ENCODE data around the gene SELENOV. TPM values are rescaled to one million over a fixed set of nuclear protein-coding genes. Genes with fewer than 3 reads are reported as not detected.
A peak's percentile ranks its signal among the peaks of the same experiment; 100 is the strongest.

The SELENOV gene
- total RNA-seq, 4 donors from 2014 or later: not detected

- H3K27me3 ChIP-seq: peaks cover 0 to 93% of the 10 kb centered on the region in 2 donors
These were observed 5.7 kb upstream of the SELENOV start for GRCh38 chr19:39509233-39509632.

GRCh38 chr19:39512988-39513387, 2.0 kb upstream of the SELENOV start:
- Histone ChIP-seq H3K4me1 (peaks cover 0 to 16% (median 10%) of the 10 kb centered on the region in 4 donors), H3K4me3 (no peak overlapping the region), H3K27ac (no peak overlapping the region), H3K36me3 (no peaks in the 10 kb centered on the region), H3K9me3 (no peaks in the 10 kb centered on the region), H3K27me3 (peaks cover 6 to 92% of the 10 kb centered on the region in 2 donors)
- DNase-seq (ENCODE audit: low spot score in 2 of 2): no peak
- no peak for TF ChIP-seq EP300 (IDR thresholded peaks at IDR 0.05)
- 48 to 50% methylated on average over 2 of the region's 2 CpGs for WGBS, 2 donors

More at GRCh38 chr19:39509233-39509632, 5.7 kb upstream of the SELENOV start:
- Histone ChIP-seq H3K27ac (no peak overlapping the region), H3K36me3 (no peaks in the 10 kb centered on the region), H3K4me1 (peaks cover 0 to 13% (median 2%) of the 10 kb centered on the region in 4 donors), H3K9me3 (no peaks in the 10 kb centered on the region), H3K4me3 (no peak overlapping the region)
- 51% methylated on average over 2 of the region's 2 CpGs for WGBS, 2 donors
- TF ChIP-seq EP300 (IDR thresholded peaks at IDR 0.05) (no peak), POLR2A (IDR thresholded peaks at IDR 0.05) (no peak)
- TF ChIP-seq, protein P1, sequence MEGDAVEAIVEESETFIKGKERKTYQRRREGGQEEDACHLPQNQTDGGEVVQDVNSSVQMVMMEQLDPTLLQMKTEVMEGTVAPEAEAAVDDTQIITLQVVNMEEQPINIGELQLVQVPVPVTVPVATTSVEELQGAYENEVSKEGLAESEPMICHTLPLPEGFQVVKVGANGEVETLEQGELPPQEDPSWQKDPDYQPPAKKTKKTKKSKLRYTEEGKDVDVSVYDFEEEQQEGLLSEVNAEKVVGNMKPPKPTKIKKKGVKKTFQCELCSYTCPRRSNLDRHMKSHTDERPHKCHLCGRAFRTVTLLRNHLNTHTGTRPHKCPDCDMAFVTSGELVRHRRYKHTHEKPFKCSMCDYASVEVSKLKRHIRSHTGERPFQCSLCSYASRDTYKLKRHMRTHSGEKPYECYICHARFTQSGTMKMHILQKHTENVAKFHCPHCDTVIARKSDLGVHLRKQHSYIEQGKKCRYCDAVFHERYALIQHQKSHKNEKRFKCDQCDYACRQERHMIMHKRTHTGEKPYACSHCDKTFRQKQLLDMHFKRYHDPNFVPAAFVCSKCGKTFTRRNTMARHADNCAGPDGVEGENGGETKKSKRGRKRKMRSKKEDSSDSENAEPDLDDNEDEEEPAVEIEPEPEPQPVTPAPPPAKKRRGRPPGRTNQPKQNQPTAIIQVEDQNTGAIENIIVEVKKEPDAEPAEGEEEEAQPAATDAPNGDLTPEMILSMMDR (IDR thresholded peaks at IDR 0.05): no peak
- no peak for DNase-seq (ENCODE audit: low spot score in 2 of 2)

DNA sequence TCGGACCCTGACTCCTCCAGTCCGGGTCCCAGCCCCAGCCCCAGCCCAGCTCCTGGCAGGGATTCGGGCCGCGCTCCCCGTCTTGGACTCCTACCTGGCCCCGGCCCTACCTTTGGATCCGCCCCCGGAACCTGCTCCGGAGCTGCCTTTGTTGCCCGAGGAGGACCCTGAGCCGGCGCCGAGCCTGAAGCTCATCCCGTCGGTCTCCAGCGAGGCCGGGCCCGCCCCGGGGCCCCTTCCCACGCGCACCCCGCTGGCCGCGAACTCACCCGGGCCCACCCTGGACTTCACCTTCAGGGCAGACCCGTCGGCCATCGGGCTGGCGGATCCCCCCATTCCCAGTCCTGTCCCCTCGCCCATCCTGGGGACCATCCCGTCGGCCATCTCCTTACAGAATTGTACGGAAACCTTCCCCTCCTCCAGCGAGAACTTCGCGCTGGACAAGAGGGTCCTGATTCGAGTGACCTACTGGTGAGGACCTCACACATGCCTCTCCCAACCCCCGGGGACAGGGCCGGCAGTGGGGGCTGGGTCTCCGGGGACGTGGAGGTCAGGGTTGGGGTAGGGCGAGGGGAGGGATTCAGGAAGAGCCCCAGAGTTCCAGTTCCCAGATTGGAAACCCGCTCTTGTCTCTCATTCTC, 732 bp downstream of the SELENOV start:
- Histone ChIP-seq H3K4me3 (peak overlapping the region in 2 of 4 donors; percentile 16 to 40), H3K4me1 (peaks cover 0 to 16% (median 10%) of the 10 kb centered on the region in 4 donors), H3K27ac (no peak overlapping the region), H3K27me3 (peaks cover 6 to 70% of the 10 kb centered on the region in 2 donors), H3K9me3 (no peaks in the 10 kb centered on the region), H3K36me3 (no peaks in the 10 kb centered on the region)
- 2 to 4% methylated on average over 29 to 32 of the region's 44 CpGs for WGBS, 2 donors
- TF ChIP-seq EP300 (IDR thresholded peaks at IDR 0.05) (no peak), POLR2A (IDR thresholded peaks at IDR 0.05) (no peak)
- TF ChIP-seq, protein P1 (IDR thresholded peaks at IDR 0.05): no peak
- DNase-seq (ENCODE audit: low spot score in 2 of 2): no peak

- Histone ChIP-seq H3K36me3 (no peaks in the 10 kb centered on the region), H3K4me1 (peaks cover 0 to 16% (median 10%) of the 10 kb centered on the region in 4 donors), H3K4me3 (no peak overlapping the region), H3K27ac (no peak overlapping the region), H3K9me3 (no peaks in the 10 kb centered on the region), H3K27me3 (peaks cover 6 to 64% of the 10 kb centered on the region in 2 donors)
- WGBS, 2 donors: 47 to 54% methylated on average over 6 of the region's 6 CpGs
- DNase-seq (ENCODE audit: low spot score in 2 of 2): no peak
- TF ChIP-seq, protein P1 (IDR thresholded peaks at IDR 0.05): no peak
- TF ChIP-seq EP300 (IDR thresholded peaks at IDR 0.05) (no peak), POLR2A (IDR thresholded peaks at IDR 0.05) (no peak)
These were observed 1.3 kb downstream of the SELENOV start for GRCh38 chr19:39516270-39516669.

DNA sequence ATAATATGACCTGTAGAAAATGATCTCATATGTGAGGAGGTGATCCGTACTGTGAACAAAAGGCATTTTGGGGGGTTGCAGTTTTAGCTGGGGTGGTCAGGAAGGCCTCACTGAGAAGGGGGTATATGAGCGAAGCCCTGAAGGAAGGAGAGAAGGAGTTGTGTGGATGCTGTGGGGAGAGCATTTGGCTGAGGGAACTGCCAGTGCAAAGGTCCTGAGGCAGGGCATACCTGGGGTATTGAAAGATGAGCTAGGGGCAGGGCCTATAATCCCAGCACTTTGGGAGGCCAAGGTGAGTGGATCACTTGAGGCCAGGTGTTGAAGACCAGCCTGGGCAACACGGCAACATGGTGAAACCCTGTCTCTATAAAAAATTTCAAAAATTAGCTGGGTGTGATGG, 2.5 kb downstream of the SELENOV start:
- 76 to 84% methylated on average over 3 of the region's 3 CpGs for WGBS, 2 donors
- Histone ChIP-seq H3K27me3 (peaks cover 6 to 53% of the 10 kb centered on the region in 2 donors), H3K36me3 (no peaks in the 10 kb centered on the region), H3K9me3 (no peaks in the 10 kb centered on the region), H3K4me1 (peaks cover 0 to 16% (median 10%) of the 10 kb centered on the region in 4 donors), H3K4me3 (no peak overlapping the region), H3K27ac (no peak overlapping the region)
- DNase-seq (ENCODE audit: low spot score in 2 of 2): no peak
- TF ChIP-seq, protein P1 (IDR thresholded peaks at IDR 0.05): no peak
- TF ChIP-seq POLR2A (IDR thresholded peaks at IDR 0.05): no peak
- TF ChIP-seq EP300 (IDR thresholded peaks at IDR 0.05): no peak
